Lower leg skin (tissue), 3 donors: ENCODE measurements around the gene MTRF1L.

Experiments used
- CTCF ChIP-seq, 3 donors: fragments of 450-650 bp; IDR thresholded peaks; one replicate each; pipeline ENCODE4 v1.5.1; 2016; ENCODE audit warnings: antibody characterized with exemption in 3 of 3, mild to moderate bottlenecking in 3 of 3, moderate library complexity in 2 of 3
- POLR2A ChIP-seq, 2 donors: fragments of 450-650 bp; IDR thresholded peaks; one replicate each; pipeline ENCODE4 v1.6.1; 2016 to 2017; ENCODE audit warnings: antibody characterized with exemption in 2 of 2, mild to moderate bottlenecking in 1 of 2, moderate library complexity in 1 of 2

GRCh38 chr6:152942319-152942869, 60.1 kb downstream of the MTRF1L start:
- TF ChIP-seq POLR2A (IDR thresholded peaks at IDR 0.05), result no peak
- TF ChIP-seq CTCF (IDR thresholded peaks at IDR 0.05), result no peak
